ENCODE data around the gene PHF19. TPM values are rescaled to one million over a fixed set of nuclear protein-coding genes. Genes with fewer than 3 reads are reported as not detected.

The PHF19 gene
- total and polyA plus RNA-seq, 2 experiments from 2014 or later = 17.1 to 28.2 TPM

DNA sequence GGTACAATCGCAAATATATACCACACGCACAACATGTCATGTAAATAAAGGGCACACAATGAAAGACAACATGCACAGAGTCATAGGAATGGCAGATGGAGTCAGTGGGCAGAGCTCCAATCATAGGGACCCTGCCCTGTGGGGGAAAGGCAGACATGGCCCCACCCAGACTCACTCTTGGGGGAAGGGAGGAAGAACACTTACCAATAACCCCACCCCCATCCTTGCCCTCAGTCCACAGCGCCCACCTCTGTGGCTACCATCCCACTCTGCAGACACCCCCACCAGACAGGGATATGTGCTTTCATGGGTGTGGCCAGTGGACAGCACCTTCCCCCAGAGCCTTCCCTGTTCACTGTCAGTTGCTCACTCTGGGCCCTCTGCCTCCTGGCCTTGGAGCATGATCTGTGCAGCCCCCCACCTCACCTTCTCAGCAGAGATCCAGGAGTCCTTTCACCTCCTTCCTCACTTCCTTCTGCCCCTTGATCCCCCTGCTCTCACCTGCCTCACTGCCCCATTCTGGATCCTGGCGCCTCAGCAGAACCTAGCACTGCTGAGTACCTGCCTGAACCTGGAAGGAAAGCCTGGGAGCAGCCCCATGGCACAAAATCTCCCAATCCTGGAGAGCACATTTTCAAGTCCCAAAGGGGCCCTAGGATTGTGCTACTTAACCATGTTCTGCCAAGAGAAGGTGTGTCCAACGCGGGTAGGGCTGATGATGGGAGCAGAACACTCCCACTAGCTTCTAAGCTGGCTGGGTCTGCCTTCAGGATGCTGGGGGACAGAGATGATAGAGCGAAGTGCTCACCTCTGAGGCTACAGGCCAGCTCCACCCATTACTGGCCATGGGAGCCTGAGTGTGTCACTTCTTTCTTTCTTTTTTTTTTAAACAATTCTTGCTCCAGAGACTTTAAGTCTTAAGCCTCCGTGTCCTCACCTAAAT is 1.5 kb upstream of the PHF19 start:
- Histone ChIP-seq H3K9me3 (ENCODE audit: low read depth) (no peaks in the 10 kb centered on the region), H3K79me2 (ENCODE audit: insufficient read depth) (no peaks in the 10 kb centered on the region), H2AFZ (no peak overlapping the region), H3K4me3 (no peak overlapping the region), H3K27ac (no peak overlapping the region), H3K27me3 (replicated peaks; ENCODE audit: insufficient read depth) (no peaks in the 10 kb centered on the region), H3K9me2 (ENCODE audit: insufficient read depth) (no peaks in the 10 kb centered on the region), H3K4me2 (ENCODE audit: unreplicated experiment) (no peak overlapping the region), H3K36me3 (ENCODE audit: low read depth) (no peaks in the 10 kb centered on the region), H3K4me1 (ENCODE audit: insufficient read depth) (no peaks in the 10 kb centered on the region), H3F3A (ENCODE audit: insufficient read depth) (no peaks in the 10 kb centered on the region), H3K9ac (peak overlapping the region; percentile 63; the same call in 1 of the 2 replicates), H4K20me1 (ENCODE audit: insufficient read depth) (no peaks in the 10 kb centered on the region)
- WGBS, 2 experiments (ENCODE audit: low coverage in 1 of 2, low lambda C conversion rate in 2 of 2, missing lambda C conversion rate in 2 of 2) = 76 to 87% methylated on average over 8 of the region's 8 CpGs
- in situ Hi-C loops (cut with MboI) = no loop called here
- no peak for DNase-seq
- TF ChIP-seq EZH2phosphoT487 (IDR thresholded peaks at IDR 0.05; ENCODE audit: insufficient read depth, low read depth) = no peak
- TF ChIP-seq EZH2 (IDR thresholded peaks at IDR 0.05; ENCODE audit: insufficient read depth, poor library complexity, severe bottlenecking) = no peak

DNA sequence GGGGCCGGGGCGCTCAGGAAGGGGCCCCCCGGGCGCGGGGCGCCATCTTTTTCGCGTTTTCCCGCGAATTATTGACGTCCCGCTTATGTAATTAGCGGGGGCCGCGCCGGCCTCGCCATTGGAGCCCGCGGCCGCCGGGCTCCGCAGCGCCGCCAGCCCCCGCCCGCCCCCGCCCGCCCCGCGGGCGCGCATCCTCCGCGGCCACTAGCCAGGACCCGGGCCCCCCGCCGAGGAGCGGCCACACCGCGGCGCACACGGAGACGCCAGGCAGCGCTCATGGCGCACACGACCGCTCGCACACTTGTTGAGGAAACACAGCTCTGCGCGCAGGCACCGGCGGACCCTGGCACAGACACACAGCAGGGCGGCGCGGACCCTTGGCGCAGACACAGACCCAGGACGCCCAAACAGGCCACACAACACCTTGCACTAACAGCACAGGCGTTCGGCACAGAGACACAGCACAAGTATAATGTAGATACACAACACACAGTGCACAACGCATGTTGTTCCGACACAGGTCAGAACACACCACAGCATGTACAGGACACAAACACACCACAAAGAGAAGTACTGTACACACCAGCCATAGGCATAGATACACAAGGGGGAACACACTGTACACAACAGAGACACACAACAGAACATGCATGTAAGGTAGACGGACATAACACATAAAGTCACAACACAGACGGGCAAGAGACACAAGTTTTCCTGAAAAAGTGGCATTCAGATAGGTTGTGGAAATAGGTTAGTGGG is 467 bp upstream of the PHF19 start:
- TF ChIP-seq EZH2phosphoT487 (IDR thresholded peaks at IDR 0.05; ENCODE audit: insufficient read depth, low read depth) (no peak), EZH2 (IDR thresholded peaks at IDR 0.05; ENCODE audit: insufficient read depth, poor library complexity, severe bottlenecking) (no peak)
- Histone ChIP-seq H2AFZ (peak overlapping the region; percentile 90), H3K4me1 (ENCODE audit: insufficient read depth) (no peaks in the 10 kb centered on the region), H3K9me3 (ENCODE audit: low read depth) (no peaks in the 10 kb centered on the region), H3K9ac (peak overlapping the region; percentile 63), H3K9me2 (ENCODE audit: insufficient read depth) (no peaks in the 10 kb centered on the region), H3K4me2 (ENCODE audit: unreplicated experiment) (peak overlapping the region; percentile 76), H3K27ac (no peak overlapping the region), H3K27me3 (replicated peaks; ENCODE audit: insufficient read depth) (no peaks in the 10 kb centered on the region), H3F3A (ENCODE audit: insufficient read depth) (no peaks in the 10 kb centered on the region), H3K79me2 (ENCODE audit: insufficient read depth) (no peaks in the 10 kb centered on the region), H3K36me3 (ENCODE audit: low read depth) (no peaks in the 10 kb centered on the region; the same call in 1 of the 2 replicates), H4K20me1 (ENCODE audit: insufficient read depth) (no peaks in the 10 kb centered on the region), H3K4me3 (peak overlapping the region; percentile 71)
- in situ Hi-C loops (cut with MboI) = no loop called here
- WGBS, 2 experiments (ENCODE audit: low coverage in 1 of 2, low lambda C conversion rate in 2 of 2, missing lambda C conversion rate in 2 of 2) = 9 to 10% methylated on average over 27 to 33 of the region's 63 CpGs
- peak; percentile 72 for DNase-seq

DNA sequence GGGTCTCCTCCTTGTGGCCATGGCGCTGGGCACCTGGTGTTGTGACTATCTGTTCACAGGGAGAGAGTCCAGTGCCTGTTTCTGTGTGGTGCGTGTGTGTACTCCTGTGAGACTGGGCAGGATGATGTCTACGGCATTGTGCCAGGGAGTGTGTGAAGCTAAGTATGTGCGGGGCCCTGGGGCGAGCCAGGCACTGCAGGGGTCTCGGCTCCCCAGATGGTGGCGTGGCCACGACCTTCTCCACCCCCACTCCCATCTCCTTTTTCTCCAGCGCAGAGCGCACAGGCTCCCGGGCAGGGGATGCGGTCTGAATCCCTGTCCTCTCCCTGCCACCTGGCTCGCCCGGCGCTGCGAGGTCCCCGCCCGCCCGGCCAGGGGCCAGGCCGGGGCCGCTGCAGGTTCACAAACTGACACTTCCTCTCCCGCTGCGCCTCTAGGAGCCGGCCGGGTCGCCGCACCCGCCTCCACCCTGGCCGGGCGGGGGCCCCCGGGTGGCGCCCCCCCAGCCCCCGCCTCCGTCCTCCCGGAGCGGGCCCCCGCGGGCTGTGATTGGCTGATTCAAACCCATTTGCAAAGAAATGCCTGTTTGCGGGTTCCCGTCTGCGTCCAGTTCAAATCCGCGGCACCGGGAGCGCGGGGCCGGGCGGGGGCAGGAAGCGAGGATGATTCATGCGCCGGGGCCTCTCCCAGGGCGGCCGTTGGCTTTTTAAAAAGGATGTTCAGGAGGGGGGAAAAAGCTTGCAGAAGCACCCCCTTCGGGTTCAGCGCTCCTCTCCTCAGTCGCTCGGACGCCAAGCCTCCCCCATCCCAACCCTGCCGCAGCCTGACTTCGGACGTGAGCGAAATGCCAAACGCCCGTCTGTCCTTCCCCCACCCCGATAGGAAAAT is 790 bp downstream of the PHF19 start:
- H3F3A ChIP-seq (ENCODE audit: insufficient read depth) = no peaks in the 10 kb centered on the region
- peak overlapping the region; percentile 92 for H3K9ac ChIP-seq
- H4K20me1 ChIP-seq (ENCODE audit: insufficient read depth) = no peaks in the 10 kb centered on the region
- H3K36me3 ChIP-seq (ENCODE audit: low read depth) = no peaks in the 10 kb centered on the region; the same call in 1 of the 2 replicates
- peak overlapping the region; percentile 95 for H3K4me2 ChIP-seq (ENCODE audit: unreplicated experiment)
- no peaks in the 10 kb centered on the region for H3K9me2 ChIP-seq (ENCODE audit: insufficient read depth)
- H3K79me2 ChIP-seq (ENCODE audit: insufficient read depth) = no peaks in the 10 kb centered on the region
- H3K27me3 ChIP-seq (replicated peaks; ENCODE audit: insufficient read depth) = no peaks in the 10 kb centered on the region
- H3K9me3 ChIP-seq (ENCODE audit: low read depth) = no peaks in the 10 kb centered on the region
- H3K4me1 ChIP-seq (ENCODE audit: insufficient read depth) = no peaks in the 10 kb centered on the region
- in situ Hi-C loops (cut with MboI) = no loop called here
- TF ChIP-seq EZH2phosphoT487 (IDR thresholded peaks at IDR 0.05; ENCODE audit: insufficient read depth, low read depth) (no peak), EZH2 (IDR thresholded peaks at IDR 0.05; ENCODE audit: insufficient read depth, poor library complexity, severe bottlenecking) (no peak)
- DNase-seq = peak; percentile 93
- peak overlapping the region; percentile 75 for H3K27ac ChIP-seq
- 3% methylated on average over 33 to 55 of the region's 65 CpGs for WGBS, 2 experiments (ENCODE audit: low coverage in 1 of 2, low lambda C conversion rate in 2 of 2, missing lambda C conversion rate in 2 of 2)
- peak overlapping the region; percentile 93 for H3K4me3 ChIP-seq
- H2AFZ ChIP-seq = peak overlapping the region; percentile 94

DNA sequence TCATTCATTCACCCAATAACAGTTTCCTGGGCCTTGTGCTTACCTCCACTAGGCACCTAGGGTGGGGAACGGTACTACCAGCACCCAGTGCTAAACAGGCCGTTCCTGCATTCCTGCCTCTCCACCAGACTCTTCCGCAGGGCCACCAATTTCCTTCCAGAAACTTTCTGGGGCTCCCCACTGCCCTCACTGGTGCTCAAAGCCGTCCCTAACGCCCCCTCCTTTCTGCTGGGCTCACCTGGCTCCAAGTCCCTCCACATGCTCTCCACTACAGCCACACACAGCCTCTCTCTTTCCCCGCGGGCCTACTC is 1.4 kb downstream of the PHF19 start:
- no peaks in the 10 kb centered on the region; the same call in 1 of the 2 replicates for H3K36me3 ChIP-seq (ENCODE audit: low read depth)

More for the DNA sequence above, 1.4 kb downstream of the PHF19 start:
- no peak for DNase-seq
- Histone ChIP-seq H3K79me2 (ENCODE audit: insufficient read depth) (no peaks in the 10 kb centered on the region), H3K9me2 (ENCODE audit: insufficient read depth) (no peaks in the 10 kb centered on the region), H2AFZ (peak overlapping the region; percentile 94), H3K9me3 (ENCODE audit: low read depth) (no peaks in the 10 kb centered on the region), H3K4me2 (ENCODE audit: unreplicated experiment) (peak overlapping the region; percentile 95), H3K4me3 (peak overlapping the region; percentile 93), H3K27me3 (replicated peaks; ENCODE audit: insufficient read depth) (no peaks in the 10 kb centered on the region), H3K9ac (peak overlapping the region; percentile 92), H4K20me1 (ENCODE audit: insufficient read depth) (no peaks in the 10 kb centered on the region), H3K4me1 (ENCODE audit: insufficient read depth) (no peaks in the 10 kb centered on the region), H3F3A (ENCODE audit: insufficient read depth) (no peaks in the 10 kb centered on the region), H3K27ac (peak overlapping the region; percentile 75; the same call in 1 of the 2 replicates)
- TF ChIP-seq EZH2phosphoT487 (IDR thresholded peaks at IDR 0.05; ENCODE audit: insufficient read depth, low read depth) = no peak
- TF ChIP-seq EZH2 (IDR thresholded peaks at IDR 0.05; ENCODE audit: insufficient read depth, poor library complexity, severe bottlenecking) = no peak
- in situ Hi-C loops (cut with MboI) = no loop called here
- 35 to 37% methylated on average over 7 of the region's 7 CpGs for WGBS, 2 experiments (ENCODE audit: low coverage in 1 of 2, low lambda C conversion rate in 2 of 2, missing lambda C conversion rate in 2 of 2)

Measured in GM23248 (cell line).